HepG2 (cell line): ENCODE results near the gene SEMA4B. TPM values are rescaled to one million over a fixed set of nuclear protein-coding genes. Genes with fewer than 3 reads are reported as not detected.

Experiments
- ARHGAP35 ChIP-seq: sonication (generic); formaldehyde crosslinking; IDR thresholded peaks from 2 replicates; pipeline ENCODE4 v1.9.0; 2022; ENCODE audit warnings: mild to moderate bottlenecking, inconsistent platforms, moderate library complexity, missing genetic modification reagents, borderline replicate concordance
- HMGXB4 ChIP-seq, 2 experiments: sonication (generic) in 1 of 2; formaldehyde crosslinking in 1 of 2; IDR thresholded peaks; 2 replicates each; pipeline versions ENCODE4 v1.4.0 to v1.6.1; 2018 to 2020; ENCODE audit warnings: missing genetic modification reagents in 2 of 2, borderline replicate concordance in 1 of 2, low read depth in 1 of 2, mild to moderate bottlenecking in 1 of 2, missing biosample characterization in 1 of 2
- HNF4A ChIP-seq: sonication (generic); formaldehyde crosslinking; IDR thresholded peaks from 2 replicates; pipeline ENCODE4 v1.4.0; 2020; ENCODE audit warnings: missing genetic modification reagents
- KAT8 ChIP-seq: IDR thresholded peaks from 2 replicates; pipeline ENCODE4 v1.6.1; 2016; ENCODE audit warnings: missing genetic modification reagents, missing compliant biosample characterization
- MEIS1 ChIP-seq: sonication (generic); formaldehyde crosslinking; IDR thresholded peaks from 2 replicates; pipeline ENCODE4 v1.9.0; 2021; ENCODE audit warnings: mild to moderate bottlenecking, missing genetic modification reagents, moderate library complexity, borderline replicate concordance
- REPIN1 ChIP-seq: sonication (generic); formaldehyde crosslinking; IDR thresholded peaks from 2 replicates; pipeline ENCODE4 v1.8.0; 2022; ENCODE audit warnings: missing genetic modification reagents, low read depth, mild to moderate bottlenecking, borderline replicate concordance
- SP1 ChIP-seq, 2 experiments: fragments of 450-650 bp in 1 of 2; sonication (generic) in 1 of 2; formaldehyde crosslinking in 1 of 2; IDR thresholded peaks; 2 replicates each; pipeline versions ENCODE4 v1.4.0 to v1.6.1; 2016 to 2020; ENCODE audit warnings: missing genetic modification reagents in 1 of 2
- TARDBP ChIP-seq: sonication (generic); formaldehyde crosslinking; IDR thresholded peaks from 2 replicates; pipeline ENCODE4 v1.8.0; 2022; ENCODE audit warnings: mild to moderate bottlenecking, missing genetic modification reagents
- THAP11 ChIP-seq: IDR thresholded peaks from 2 replicates; pipeline ENCODE4 v1.6.1; 2016; ENCODE audit warnings: missing biosample characterization, missing genetic modification reagents
- TOPORS ChIP-seq: sonication (generic); formaldehyde crosslinking; IDR thresholded peaks from 2 replicates; pipeline ENCODE4 v1.8.0; 2023; ENCODE audit warnings: mild to moderate bottlenecking, missing genetic modification reagents
- ZFP91 ChIP-seq: sonication (generic); formaldehyde crosslinking; IDR thresholded peaks from 2 replicates; pipeline ENCODE4 v1.9.0; 2022; ENCODE audit warnings: missing genetic modification reagents, mild to moderate bottlenecking, borderline replicate concordance
- ZNF17 ChIP-seq: sonication (generic); formaldehyde crosslinking; IDR thresholded peaks from 2 replicates; pipeline ENCODE4 v1.5.0; 2020; ENCODE audit warnings: mild to moderate bottlenecking, missing genetic modification reagents
- ZNF224 ChIP-seq: sonication (generic); formaldehyde crosslinking; IDR thresholded peaks from 2 replicates; pipeline ENCODE4 v1.5.0; 2020; ENCODE audit warnings: mild to moderate bottlenecking, missing genetic modification reagents
- ZNF329 ChIP-seq: sonication (generic); formaldehyde crosslinking; IDR thresholded peaks from 2 replicates; pipeline ENCODE4 v1.9.0; 2021; ENCODE audit warnings: low read depth, mild to moderate bottlenecking, missing genetic modification reagents
- ZNF503 ChIP-seq: sonication (generic); formaldehyde crosslinking; IDR thresholded peaks from 2 replicates; pipeline ENCODE4 v1.4.0; 2020; ENCODE audit warnings: missing genetic modification reagents
- ZNF639 ChIP-seq: conservative IDR thresholded peaks from 2 replicates; pipeline ENCODE4 v1.6.1; 2018; ENCODE audit warnings: missing genetic modification reagents
- ZNF674 ChIP-seq: sonication (generic); formaldehyde crosslinking; IDR thresholded peaks from 2 replicates; pipeline ENCODE4 v1.5.0; 2020; ENCODE audit warnings: low read depth, mild to moderate bottlenecking, missing genetic modification reagents
- ZNF75D ChIP-seq: sonication (generic); formaldehyde crosslinking; IDR thresholded peaks from 2 replicates; pipeline ENCODE4 v1.8.1; 2023; ENCODE audit warnings: missing genetic modification reagents, mild to moderate bottlenecking, borderline replicate concordance
- ZNF891 ChIP-seq: sonication (generic); formaldehyde crosslinking; IDR thresholded peaks from 2 replicates; pipeline ENCODE4 v1.5.0; 2020; ENCODE audit warnings: mild to moderate bottlenecking, missing genetic modification reagents
- polyA plus RNA-seq, 8 experiments: library from polyadenylated mRNA; depleted of rRNA in 3 of 8; stranded (reverse) in 7 of 8; unstranded in 1 of 8; fragments of >200 nt; fragmentation: Illumina TruSeq in 4 of 8; extraction: Trizol in 4 of 8; gene quantifications; 2 replicates each; pipeline versions ENCODE4 v1.2.1 to v1.2.3, GENCODE V29; 2011 to 2016; ENCODE audit warnings: low read depth in 4 of 8, missing spikeins in 1 of 8, mixed read lengths in 1 of 8; ENCODE audit not compliant: insufficient read depth in 1 of 8
- total RNA-seq, 5 experiments: library from RNA; depleted of rRNA; stranded (reverse); fragments of >200 nt; fragmentation: Illumina TruSeq; extraction: Trizol; gene quantifications; 2 replicates each; pipeline ENCODE4 v1.2.3, GENCODE V29; 2016; ENCODE audit warnings: low read depth in 1 of 5
- TF ChIP-seq, protein P1 (sequence below): sonication (generic); formaldehyde crosslinking; IDR thresholded peaks from 2 replicates; pipeline ENCODE4 v1.5.0; 2020; ENCODE audit warnings: missing genetic modification reagents

SEMA4B gene
- total and polyA plus RNA-seq, 2 of the 13 experiments (the other 11 are each of a cell fraction or from before 2014, with no cell fraction given) = 2.1 to 17.0 TPM

- TF ChIP-seq KAT8 (CRISPR knock-in tag) (peak; percentile 59; the same call in 1 of the 2 replicates), ZNF224 (peak; percentile 70; the same call in 1 of the 2 replicates), ZNF503 (CRISPR knock-in tag) (no peak; the same call in 1 of the 2 replicates), THAP11 (CRISPR knock-in tag) (peak; percentile 46; the same call in 1 of the 2 replicates), ZNF674 (CRISPR knock-in tag) (no peak), HMGXB4 (CRISPR knock-in tag; IDR thresholded peaks at IDR 0.05; ENCODE audit: borderline replicate concordance in 1 of 2, low read depth in 1 of 2) (0 out of 4 replicates have a peak, but pooled peaks of 1 of the 2 experiments have one; percentile 58), TOPORS (CRISPR knock-in tag) (0 out of 2 replicates have a peak, but pooled peaks have one; percentile 49), SP1 (IDR thresholded peaks at IDR 0.05) (no peak), SP1 (CRISPR knock-in tag; IDR thresholded peaks at IDR 0.05) (peak; percentile 80), TARDBP (CRISPR knock-in tag) (0 out of 2 replicates have a peak, but pooled peaks have one; percentile 27), ZNF17 (no peak), ZNF75D (CRISPR knock-in tag) (no peak), ZNF891 (CRISPR knock-in tag) (peak; percentile 75; the same call in 1 of the 2 replicates), REPIN1 (CRISPR knock-in tag) (0 out of 2 replicates have a peak, but pooled peaks have one; percentile 21), ZNF639 (CRISPR knock-in tag) (0 out of 2 replicates have a peak, but pooled peaks have one; percentile 49), ARHGAP35 (CRISPR knock-in tag) (peak; percentile 55; the same call in 1 of the 2 replicates), HNF4A (CRISPR knock-in tag) (peak; percentile 52; the same call in 1 of the 2 replicates), MEIS1 (CRISPR knock-in tag) (peak; percentile 69; the same call in 1 of the 2 replicates), ZNF329 (CRISPR knock-in tag) (peak; percentile 47; the same call in 1 of the 2 replicates), ZFP91 (CRISPR knock-in tag) (peak; percentile 61; the same call in 1 of the 2 replicates)
- TF ChIP-seq, protein P1, sequence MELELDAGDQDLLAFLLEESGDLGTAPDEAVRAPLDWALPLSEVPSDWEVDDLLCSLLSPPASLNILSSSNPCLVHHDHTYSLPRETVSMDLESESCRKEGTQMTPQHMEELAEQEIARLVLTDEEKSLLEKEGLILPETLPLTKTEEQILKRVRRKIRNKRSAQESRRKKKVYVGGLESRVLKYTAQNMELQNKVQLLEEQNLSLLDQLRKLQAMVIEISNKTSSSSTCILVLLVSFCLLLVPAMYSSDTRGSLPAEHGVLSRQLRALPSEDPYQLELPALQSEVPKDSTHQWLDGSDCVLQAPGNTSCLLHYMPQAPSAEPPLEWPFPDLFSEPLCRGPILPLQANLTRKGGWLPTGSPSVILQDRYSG (CRISPR knock-in tag) = 0 out of 2 replicates have a peak, but pooled peaks have one; percentile 32
These were observed 48.2 kb downstream of the SEMA4B start, which contains the start of gene TTLL13 (continued) for GRCh38 chr15:90249203-90249863.
